ENCODE measurements around the gene TNFSF18. TPM values are rescaled to one million over a fixed set of nuclear protein-coding genes. Genes with fewer than 3 reads are reported as not detected.
A peak's percentile ranks its signal among the peaks of the same experiment; 100 is the strongest.

The TNFSF18 gene
- total RNA-seq, 2 donors from 2014 or later = 0.36 TPM; not detected in 1

DNA sequence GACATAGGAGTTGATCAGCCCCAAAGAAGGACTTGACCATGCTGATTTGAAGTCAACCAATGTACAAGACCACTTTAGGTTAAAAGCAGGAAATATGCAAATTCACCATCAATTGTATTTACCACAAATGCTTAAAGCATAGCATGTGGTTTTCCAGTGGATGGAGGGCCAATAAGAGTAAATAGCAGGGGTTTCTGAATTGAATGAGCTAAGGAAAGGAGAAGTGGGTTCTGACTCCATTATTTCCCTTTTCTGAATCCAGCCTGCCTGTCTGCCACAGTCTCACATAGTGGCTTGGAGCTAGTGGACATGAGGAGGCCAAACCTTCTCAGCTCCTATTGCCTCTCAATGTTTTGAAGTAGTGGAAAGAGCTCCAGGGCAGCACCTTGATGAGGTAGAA lies 7.2 kb upstream of the TNFSF18 start:
- no peak for DNase-seq (ENCODE audit: low spot score)
- H3K9me3 Mint-ChIP-seq = peaks cover 5% of the 10 kb centered on the region
- ATAC-seq = no peak

DNA sequence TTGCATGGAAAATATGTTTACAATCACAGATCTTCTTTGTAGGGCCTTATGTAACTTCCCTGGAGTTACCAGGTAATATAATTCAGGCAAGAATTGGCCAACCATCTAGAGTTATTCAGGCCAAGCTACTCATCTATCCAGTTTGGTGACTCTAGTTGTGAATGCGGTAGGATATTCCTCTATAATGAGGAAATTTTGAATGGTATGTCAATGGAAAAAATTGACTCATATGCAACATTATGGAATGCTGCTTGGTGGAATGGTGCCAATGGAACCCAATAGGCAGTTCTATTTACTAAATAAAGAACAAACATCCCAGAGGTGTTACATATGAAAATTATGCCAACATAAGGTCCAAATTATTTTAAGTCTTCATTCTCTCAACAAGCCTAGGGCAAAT lies 5.6 kb upstream of the TNFSF18 start:
- H3K9me3 Mint-ChIP-seq = peaks cover 5% of the 10 kb centered on the region
- no peak overlapping the region for H3K27ac Mint-ChIP-seq
- DNase-seq (ENCODE audit: low spot score) (no peak), ATAC-seq (no peak)
- H3K36me3 Mint-ChIP-seq = no peaks in the 10 kb centered on the region
- no peak overlapping the region for H3K4me3 Mint-ChIP-seq
- no peaks in the 10 kb centered on the region for H3K4me1 Mint-ChIP-seq (ENCODE audit: low read depth in 2 of 2)
- peaks cover 0 to 4% of the 10 kb centered on the region in 2 donors for H3K27me3 Mint-ChIP-seq

More for the DNA sequence above, 7.2 kb upstream of the TNFSF18 start:
- Mint-ChIP-seq H3K27ac (no peak overlapping the region), H3K4me1 (ENCODE audit: low read depth in 2 of 2) (peaks cover 0 to 5% of the 10 kb centered on the region in 2 donors), H3K36me3 (no peaks in the 10 kb centered on the region), H3K27me3 (peaks cover 0 to 4% of the 10 kb centered on the region in 2 donors), H3K4me3 (no peak overlapping the region)

DNA sequence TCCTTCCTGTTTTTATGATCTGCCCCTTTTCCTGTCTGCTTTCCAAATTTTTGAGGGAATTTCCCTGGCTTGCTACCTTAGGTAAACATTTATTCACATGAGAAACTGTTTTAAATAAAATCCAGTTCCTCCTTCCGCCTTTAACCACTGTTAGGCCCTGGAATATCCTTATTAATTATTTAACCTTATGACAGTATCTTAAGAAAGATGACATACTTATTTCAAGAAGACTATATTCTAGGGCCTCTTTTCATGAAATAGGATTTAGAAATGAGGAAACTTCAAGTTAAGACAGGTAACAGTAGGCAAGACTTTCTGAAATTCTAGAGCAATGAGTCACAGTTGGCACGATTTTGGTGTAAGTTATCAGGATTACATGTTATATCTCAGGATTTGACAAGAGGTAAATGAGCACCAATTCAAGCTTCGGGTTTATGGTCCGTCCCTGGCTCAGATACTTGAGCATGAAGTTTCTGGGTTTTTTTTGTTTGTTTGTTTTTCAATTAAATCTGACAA lies 2.0 kb upstream of the TNFSF18 start:
- DNase-seq (ENCODE audit: low spot score) (no peak), ATAC-seq (no peak)
- H3K9me3 Mint-ChIP-seq = peaks cover 5% of the 10 kb centered on the region
- H3K27ac Mint-ChIP-seq = no peak overlapping the region
- H3K4me1 Mint-ChIP-seq (ENCODE audit: low read depth in 2 of 2) = peaks cover 8 to 9% of the 10 kb centered on the region in 2 donors
- peaks cover 4 to 8% of the 10 kb centered on the region in 2 donors for H3K27me3 Mint-ChIP-seq
- no peak overlapping the region for H3K4me3 Mint-ChIP-seq
- no peaks in the 10 kb centered on the region for H3K36me3 Mint-ChIP-seq

GRCh38 chr1:173049322-173049633 lies 1.5 kb downstream of the TNFSF18 start:
- ATAC-seq = no peak
- Mint-ChIP-seq H3K36me3 (no peaks in the 10 kb centered on the region), H3K4me3 (no peak overlapping the region), H3K27ac (peak overlapping the region in 1 of 2 donors; percentile 13), H3K4me1 (ENCODE audit: low read depth in 2 of 2) (peaks cover 8 to 9% of the 10 kb centered on the region in 2 donors), H3K27me3 (peaks cover 4% of the 10 kb centered on the region in 2 donors), H3K9me3 (no peaks in the 10 kb centered on the region)
- DNase-seq (ENCODE audit: low spot score) = no peak

DNA sequence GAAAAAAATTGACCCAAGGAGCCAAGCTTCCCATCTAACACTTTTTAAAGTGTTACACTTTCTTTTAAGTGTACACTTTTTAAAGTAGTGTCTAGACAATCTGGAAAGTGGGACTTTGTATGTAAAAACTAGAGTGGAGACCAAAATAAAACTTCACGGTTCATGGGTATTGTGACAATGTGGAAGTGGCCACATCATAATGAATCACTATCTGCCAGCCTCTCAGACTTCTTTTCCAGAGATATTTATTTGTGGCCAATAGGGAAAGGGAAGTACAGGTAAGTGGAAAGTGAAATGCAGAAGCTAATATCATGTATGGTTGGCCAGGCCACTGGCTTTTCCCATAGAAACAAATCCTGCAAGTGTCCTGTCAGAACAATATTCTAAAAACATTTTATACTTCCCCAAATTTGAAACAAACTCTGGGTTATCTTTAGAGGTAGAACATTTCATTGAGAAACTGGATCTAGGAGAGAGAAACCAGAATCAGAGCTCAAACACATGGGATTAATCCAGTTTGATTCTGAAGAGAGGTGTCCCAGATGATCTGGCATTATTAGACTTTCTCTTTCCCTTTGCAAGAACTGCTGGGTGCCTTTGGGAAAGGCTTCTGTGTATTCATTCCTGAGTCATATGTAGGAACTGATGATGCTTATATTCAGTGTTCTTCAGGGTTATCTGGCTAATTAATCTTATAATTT lies 2.0 kb downstream of the TNFSF18 start:
- H3K9me3 Mint-ChIP-seq = no peaks in the 10 kb centered on the region
- H3K4me3 Mint-ChIP-seq = no peak overlapping the region
- ATAC-seq (no peak), DNase-seq (ENCODE audit: low spot score) (no peak)
- H3K36me3 Mint-ChIP-seq = no peaks in the 10 kb centered on the region
- peaks cover 4% of the 10 kb centered on the region in 2 donors for H3K27me3 Mint-ChIP-seq
- peaks cover 8 to 9% of the 10 kb centered on the region in 2 donors for H3K4me1 Mint-ChIP-seq (ENCODE audit: low read depth in 2 of 2)
- H3K27ac Mint-ChIP-seq = no peak overlapping the region

- ATAC-seq (no peak), DNase-seq (ENCODE audit: low spot score) (no peak)
- H3K4me3 Mint-ChIP-seq = no peak overlapping the region
- peaks cover 0 to 2% of the 10 kb centered on the region in 2 donors for H3K27me3 Mint-ChIP-seq
- no peaks in the 10 kb centered on the region for H3K9me3 Mint-ChIP-seq
- no peaks in the 10 kb centered on the region for H3K36me3 Mint-ChIP-seq
- H3K27ac Mint-ChIP-seq = no peak overlapping the region
- H3K4me1 Mint-ChIP-seq (ENCODE audit: low read depth in 2 of 2) = peaks cover 12 to 17% of the 10 kb centered on the region in 2 donors
Measured at GRCh38 chr1:173044656-173045055, 6.1 kb downstream of the TNFSF18 start.

- ATAC-seq (peak; percentile 56 to 60), DNase-seq (ENCODE audit: low spot score) (no peak)
- H3K4me1 Mint-ChIP-seq (ENCODE audit: low read depth in 2 of 2) = peaks cover 15 to 25% of the 10 kb centered on the region in 2 donors
- H3K27me3 Mint-ChIP-seq = no peaks in the 10 kb centered on the region
- peak overlapping the region; percentile 56 for H3K4me3 Mint-ChIP-seq
- H3K27ac Mint-ChIP-seq = no peak overlapping the region
- H3K36me3 Mint-ChIP-seq = no peaks in the 10 kb centered on the region
- no peaks in the 10 kb centered on the region for H3K9me3 Mint-ChIP-seq
Measured at GRCh38 chr1:173043253-173043652, 7.5 kb downstream of the TNFSF18 start.

DNA sequence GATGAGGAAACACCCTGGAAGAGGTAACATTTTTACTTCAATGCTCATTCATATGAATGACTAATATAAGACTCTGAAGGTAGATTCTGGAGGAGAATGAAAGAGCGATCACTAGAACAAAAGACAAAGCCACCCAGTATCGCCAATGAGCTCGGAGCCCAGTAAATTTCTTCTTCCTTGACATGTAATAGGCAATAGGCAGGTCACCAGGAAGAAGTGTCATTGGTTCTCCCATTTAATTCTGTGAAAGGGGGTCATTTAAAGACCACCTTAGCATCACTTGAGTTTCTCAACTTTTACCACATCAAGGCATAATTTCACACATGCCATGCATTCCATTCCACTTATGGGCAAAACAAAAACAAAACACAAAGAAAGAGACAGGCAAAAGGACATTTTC lies 7.9 kb downstream of the TNFSF18 start:
- H3K27ac Mint-ChIP-seq = peak overlapping the region in 1 of 2 donors; percentile 34
- no peaks in the 10 kb centered on the region for H3K36me3 Mint-ChIP-seq
- ATAC-seq = no peak
- peaks cover 14 to 24% of the 10 kb centered on the region in 2 donors for H3K4me1 Mint-ChIP-seq (ENCODE audit: low read depth in 2 of 2)
- DNase-seq (ENCODE audit: low spot score) = no peak
- no peaks in the 10 kb centered on the region for H3K9me3 Mint-ChIP-seq
- peak overlapping the region; percentile 56 for H3K4me3 Mint-ChIP-seq
- H3K27me3 Mint-ChIP-seq = no peaks in the 10 kb centered on the region

- no peak overlapping the region for H3K4me3 Mint-ChIP-seq
- H3K27ac Mint-ChIP-seq = no peak overlapping the region
- H3K4me1 Mint-ChIP-seq (ENCODE audit: low read depth in 2 of 2) = peaks cover 15 to 24% of the 10 kb centered on the region in 2 donors
- H3K27me3 Mint-ChIP-seq = no peaks in the 10 kb centered on the region
- ATAC-seq = no peak
- no peaks in the 10 kb centered on the region for H3K9me3 Mint-ChIP-seq
- DNase-seq (ENCODE audit: low spot score) = no peak
- H3K36me3 Mint-ChIP-seq = no peaks in the 10 kb centered on the region
Measured at GRCh38 chr1:173039626-173040025, 11.1 kb downstream of the TNFSF18 start.

DNA sequence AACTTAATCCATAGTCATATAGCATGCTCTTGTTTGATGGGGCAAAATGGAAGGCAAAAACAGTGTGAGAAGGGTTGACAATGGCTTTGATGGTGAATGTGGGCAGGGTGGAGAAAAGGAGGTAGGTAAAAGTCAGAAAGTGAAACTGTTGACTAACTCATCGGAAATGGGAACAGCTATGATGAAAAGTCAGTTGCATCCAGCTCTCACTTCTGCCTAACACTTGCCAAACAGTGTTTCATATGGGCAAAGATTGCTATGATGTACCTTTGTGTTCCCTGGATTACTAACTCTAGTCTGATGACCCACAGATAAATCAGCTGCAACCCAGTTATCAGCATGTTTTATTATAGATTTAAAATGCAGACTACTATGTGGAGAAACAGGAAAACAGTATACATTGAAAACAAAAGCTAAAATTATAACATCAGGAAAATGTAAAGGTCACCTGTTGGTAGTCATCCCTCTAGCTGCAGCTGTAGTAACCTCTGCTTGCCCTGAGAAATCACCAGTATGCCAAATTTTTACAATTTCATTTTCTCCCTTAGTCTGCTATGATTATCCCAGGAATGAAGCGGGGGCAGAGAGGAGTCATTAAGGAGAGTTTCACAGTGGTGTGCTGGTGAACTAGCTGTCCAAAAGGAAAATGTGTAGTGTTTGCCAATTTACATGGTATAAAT lies 11.7 kb downstream of the TNFSF18 start:
- H3K9me3 Mint-ChIP-seq = no peaks in the 10 kb centered on the region
- DNase-seq (ENCODE audit: low spot score) (no peak), ATAC-seq (peak; percentile 57 to 59)
- peak overlapping the region; percentile 1 for H3K4me3 Mint-ChIP-seq
- H3K27ac Mint-ChIP-seq = no peak overlapping the region
- peaks cover 15 to 24% of the 10 kb centered on the region in 2 donors for H3K4me1 Mint-ChIP-seq (ENCODE audit: low read depth in 2 of 2)
- H3K27me3 Mint-ChIP-seq = no peaks in the 10 kb centered on the region
- no peaks in the 10 kb centered on the region for H3K36me3 Mint-ChIP-seq

DNA sequence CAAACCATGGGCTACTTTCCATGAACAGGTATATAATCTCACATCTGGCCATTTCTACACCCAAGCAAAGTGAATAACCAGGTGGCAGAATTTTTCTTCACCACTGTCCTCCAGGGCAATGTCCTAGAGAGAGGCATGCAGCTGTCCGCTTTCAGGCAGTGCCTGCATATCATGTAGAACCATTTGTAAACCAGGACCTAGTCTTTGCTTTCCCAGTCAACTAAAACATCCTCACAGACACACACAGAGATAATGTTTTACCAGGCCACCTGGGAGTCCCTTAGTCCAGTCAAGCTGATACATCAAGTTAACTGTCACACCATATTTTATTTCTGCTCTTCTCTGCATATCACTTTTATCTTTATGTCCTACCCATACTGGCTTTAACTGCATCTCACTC lies 26.2 kb downstream of the TNFSF18 start:
- peaks cover 8 to 10% of the 10 kb centered on the region in 2 donors for H3K4me1 Mint-ChIP-seq (ENCODE audit: low read depth in 2 of 2)
- H3K27ac Mint-ChIP-seq = no peak overlapping the region
- DNase-seq (ENCODE audit: low spot score) (no peak), ATAC-seq (no peak)
- no peak overlapping the region for H3K4me3 Mint-ChIP-seq
- no peaks in the 10 kb centered on the region for H3K36me3 Mint-ChIP-seq
- H3K27me3 Mint-ChIP-seq = no peaks in the 10 kb centered on the region
- H3K9me3 Mint-ChIP-seq = peaks cover 4% of the 10 kb centered on the region

GRCh38 chr1:173023343-173023742 lies 27.4 kb downstream of the TNFSF18 start:
- peaks cover 4% of the 10 kb centered on the region for H3K9me3 Mint-ChIP-seq
- DNase-seq (ENCODE audit: low spot score) = no peak
- no peaks in the 10 kb centered on the region for H3K36me3 Mint-ChIP-seq
- H3K4me1 Mint-ChIP-seq (ENCODE audit: low read depth in 2 of 2) = peaks cover 5 to 14% of the 10 kb centered on the region in 2 donors
- H3K4me3 Mint-ChIP-seq = no peak overlapping the region
- no peak overlapping the region for H3K27ac Mint-ChIP-seq
- ATAC-seq = no peak
- no peaks in the 10 kb centered on the region for H3K27me3 Mint-ChIP-seq

DNA sequence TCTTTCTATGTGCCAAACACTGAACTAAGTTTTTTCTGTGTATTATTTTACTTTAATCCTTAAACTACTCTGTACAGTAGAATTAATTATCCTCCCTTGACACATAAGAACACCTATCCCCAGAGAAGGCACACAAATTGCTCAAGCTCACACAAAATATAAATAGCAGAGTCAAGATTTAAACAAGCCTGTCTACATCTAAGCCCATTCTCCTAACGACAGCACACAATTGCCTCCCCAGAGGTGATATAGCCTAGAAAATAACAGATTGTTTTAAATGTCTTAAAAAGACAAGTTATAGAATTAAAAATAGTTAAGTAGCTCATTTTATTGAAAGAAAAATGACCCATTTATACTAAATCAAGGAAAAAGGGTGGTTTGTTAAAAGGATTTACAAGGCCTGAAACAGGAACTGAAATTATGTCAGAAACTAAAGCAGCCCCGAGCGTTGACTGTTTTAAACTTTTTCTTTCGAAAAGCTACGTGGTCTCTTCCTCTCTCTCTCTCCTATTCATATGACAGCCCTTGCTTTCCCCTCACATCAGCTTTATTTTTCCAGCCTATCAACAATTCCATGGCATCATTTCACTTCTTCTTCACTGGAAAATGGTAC lies 30.5 kb downstream of the TNFSF18 start:
- H3K27me3 Mint-ChIP-seq = no peaks in the 10 kb centered on the region
- peaks cover 3 to 19% of the 10 kb centered on the region in 2 donors for H3K4me1 Mint-ChIP-seq (ENCODE audit: low read depth in 2 of 2)
- H3K36me3 Mint-ChIP-seq = no peaks in the 10 kb centered on the region
- peak overlapping the region in 1 of 2 donors; percentile 20 for H3K27ac Mint-ChIP-seq
- DNase-seq (ENCODE audit: low spot score) = no peak
- no peak overlapping the region for H3K4me3 Mint-ChIP-seq
- no peak for ATAC-seq
- peaks cover 4% of the 10 kb centered on the region for H3K9me3 Mint-ChIP-seq

- Mint-ChIP-seq H3K4me1 (ENCODE audit: low read depth in 2 of 2) (peaks cover 3 to 19% of the 10 kb centered on the region in 2 donors), H3K4me3 (no peak overlapping the region), H3K27ac (peak overlapping the region in 1 of 2 donors; percentile 40), H3K9me3 (peaks cover 4% of the 10 kb centered on the region), H3K36me3 (no peaks in the 10 kb centered on the region), H3K27me3 (no peaks in the 10 kb centered on the region)
- ATAC-seq (no peak), DNase-seq (ENCODE audit: low spot score) (no peak)
Measured at GRCh38 chr1:173017792-173018191, 32.9 kb downstream of the TNFSF18 start.
